IPS DF 4.7 (cell line): ENCODE measurements around the gene ACSM4.
"Not testable (repeated sequence)": the region's sequence is repeated elsewhere in the genome, so short reads cannot be mapped to it uniquely, and the experiment has no call there.

Source experiments
- DNase-seq: peaks from one replicate; pipeline ENCODE4 v3.0.0-alpha.2; 2013; ENCODE audit warnings: low spot score; ENCODE audit errors: extremely low read depth

The ACSM4 gene

DNA sequence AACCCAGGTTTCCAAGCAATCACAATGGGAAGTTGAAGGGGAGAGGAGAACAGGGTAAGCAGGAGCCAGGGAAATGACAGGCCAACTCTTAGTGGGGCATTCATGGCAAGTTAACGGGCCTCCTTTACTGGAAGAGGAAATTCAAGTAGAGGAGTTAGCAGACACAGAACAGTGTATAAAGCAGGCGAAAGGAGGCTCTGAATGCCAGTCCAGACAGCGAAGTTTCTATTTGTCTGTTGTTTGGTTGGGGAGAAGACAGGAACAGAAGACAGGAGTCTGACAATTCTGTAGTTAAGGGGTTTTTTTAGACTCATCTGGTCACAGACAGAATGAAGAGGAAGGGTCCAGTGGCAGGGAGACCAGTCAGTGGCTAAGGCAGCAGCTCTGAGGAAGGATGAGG is at the start of gene ACSM4:
Gene ACSM4, plus strand, starts transcription at position 301 of the 400 bp plus-strand sequence. CDS start 260 bp downstream, outside the sequence.
- DNase-seq = no peak

DNA sequence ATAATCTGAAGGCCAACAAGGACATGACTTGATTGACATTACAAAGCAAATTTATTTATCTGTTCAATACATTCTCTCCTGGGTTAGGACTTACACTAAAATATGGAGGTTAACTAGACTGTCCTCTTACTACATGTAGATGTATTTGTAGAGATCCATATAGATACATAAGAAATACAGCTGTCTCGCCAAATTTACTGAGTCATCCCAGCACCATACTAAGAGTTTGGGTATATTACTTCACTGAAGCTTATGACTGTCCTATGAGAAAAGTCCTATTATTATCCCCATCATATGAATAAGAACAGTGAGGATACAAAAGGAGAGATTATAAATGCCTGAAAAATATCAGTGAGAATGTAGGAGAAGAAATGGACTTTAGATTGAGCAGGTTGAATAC is 44.8 kb upstream of the ACSM4 start:
- DNase-seq = no peak

GRCh38 chr12:7264538-7264937 is 39.3 kb upstream of the ACSM4 start:
- no peak for DNase-seq

DNA sequence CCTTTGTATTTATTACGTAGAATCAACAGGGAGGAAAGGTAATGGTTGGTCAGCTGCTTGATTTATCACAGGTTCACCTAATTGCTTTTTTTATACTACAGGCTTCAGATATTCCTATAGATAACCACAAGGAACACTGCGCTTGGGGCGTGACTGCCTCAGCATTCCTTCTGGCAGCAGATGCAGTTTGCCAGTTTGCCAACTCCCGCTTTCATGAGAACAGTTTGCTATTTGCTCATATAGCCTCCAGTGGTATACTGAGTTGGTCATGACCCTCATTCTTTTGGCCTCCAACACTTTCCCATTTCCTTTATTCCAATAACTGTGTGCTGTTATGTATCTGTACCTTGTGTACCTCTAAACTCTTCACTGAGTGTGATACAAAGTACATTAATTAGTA is 38.6 kb upstream of the ACSM4 start:
- no peak for DNase-seq

- DNase-seq = no peak
These were observed 34.6 kb upstream of the ACSM4 start for GRCh38 chr12:7269273-7269672.

DNA sequence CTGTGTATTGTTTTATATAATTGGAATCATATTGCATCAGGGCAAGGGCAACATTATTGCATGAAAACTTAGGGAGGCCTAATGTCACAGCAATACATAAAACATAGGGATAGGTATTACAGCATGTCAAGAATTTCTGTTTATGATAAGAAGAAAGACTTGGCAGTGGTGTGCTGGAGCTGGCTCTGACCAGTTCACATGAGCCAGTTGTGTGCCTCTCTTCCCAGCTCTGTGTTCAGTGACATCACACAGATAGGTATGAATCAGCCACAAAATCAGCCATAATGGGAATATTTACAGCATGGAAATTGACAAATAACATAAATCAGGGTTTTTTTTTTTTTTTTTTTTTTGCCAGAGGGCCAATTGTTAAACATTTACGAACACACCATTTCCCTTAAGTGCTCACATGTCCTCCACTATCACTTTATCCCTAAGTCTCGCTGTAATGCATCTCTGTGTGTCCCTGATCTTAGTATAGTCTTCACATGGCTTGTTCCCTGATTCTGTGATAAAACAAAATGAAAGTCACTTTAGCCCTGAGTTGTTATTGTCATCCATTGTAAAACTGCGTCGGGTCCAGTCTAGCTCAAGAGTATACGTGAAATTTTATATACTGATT is 31.9 kb upstream of the ACSM4 start:
- no peak for DNase-seq

- not testable (repeated sequence) for DNase-seq
These were observed 28.4 kb upstream of the ACSM4 start for GRCh38 chr12:7275482-7275881.

GRCh38 chr12:7282844-7283243 is 21.0 kb upstream of the ACSM4 start:
- DNase-seq = no peak

- no peak for DNase-seq
These were observed 14.1 kb upstream of the ACSM4 start for GRCh38 chr12:7289743-7290142.

DNA sequence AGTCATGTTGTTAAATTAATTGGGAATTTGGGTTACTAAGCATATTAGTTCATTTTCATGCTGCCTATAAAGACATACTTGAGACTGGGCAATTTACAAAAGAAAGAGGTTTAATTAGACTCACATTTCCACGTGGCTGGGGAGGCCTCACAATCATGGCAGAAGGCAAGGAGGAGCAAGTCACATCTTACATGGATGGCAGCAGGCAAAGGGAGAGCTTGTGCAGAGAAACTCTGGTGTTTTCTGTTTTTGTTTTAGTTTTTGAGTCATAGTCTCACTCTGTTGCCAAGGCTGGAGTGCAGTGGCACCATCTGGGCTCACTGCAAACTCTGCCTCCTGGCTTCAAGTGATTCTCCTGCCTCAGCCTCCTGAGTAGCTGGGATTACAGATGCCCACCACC is 13.3 kb upstream of the ACSM4 start:
- DNase-seq = not testable (repeated sequence)

DNA sequence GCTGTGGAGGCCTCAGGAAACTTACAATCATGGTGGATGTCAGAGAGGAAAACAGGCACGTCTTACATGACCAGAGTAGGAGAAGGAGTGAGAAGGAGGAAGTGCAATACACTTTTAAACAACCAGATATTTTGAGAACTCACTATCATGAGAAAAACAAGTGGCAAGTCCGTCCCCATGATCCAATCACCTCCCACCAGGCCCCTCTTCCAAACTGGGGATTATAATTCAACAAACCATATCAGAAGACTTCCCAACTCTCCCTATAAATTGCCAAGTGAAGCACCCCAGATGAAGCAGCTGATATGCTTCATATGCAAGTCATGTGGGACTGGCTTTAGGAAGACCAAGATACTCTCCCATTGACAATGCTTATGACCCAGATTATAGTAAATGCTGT is 11.6 kb upstream of the ACSM4 start:
- no peak for DNase-seq

- DNase-seq = no peak
These were observed 10.2 kb upstream of the ACSM4 start for GRCh38 chr12:7293670-7294069.

- DNase-seq = no peak
These were observed 8.3 kb upstream of the ACSM4 start for GRCh38 chr12:7295529-7295928.

GRCh38 chr12:7297865-7298264 is 6.0 kb upstream of the ACSM4 start:
- DNase-seq = no peak

DNA sequence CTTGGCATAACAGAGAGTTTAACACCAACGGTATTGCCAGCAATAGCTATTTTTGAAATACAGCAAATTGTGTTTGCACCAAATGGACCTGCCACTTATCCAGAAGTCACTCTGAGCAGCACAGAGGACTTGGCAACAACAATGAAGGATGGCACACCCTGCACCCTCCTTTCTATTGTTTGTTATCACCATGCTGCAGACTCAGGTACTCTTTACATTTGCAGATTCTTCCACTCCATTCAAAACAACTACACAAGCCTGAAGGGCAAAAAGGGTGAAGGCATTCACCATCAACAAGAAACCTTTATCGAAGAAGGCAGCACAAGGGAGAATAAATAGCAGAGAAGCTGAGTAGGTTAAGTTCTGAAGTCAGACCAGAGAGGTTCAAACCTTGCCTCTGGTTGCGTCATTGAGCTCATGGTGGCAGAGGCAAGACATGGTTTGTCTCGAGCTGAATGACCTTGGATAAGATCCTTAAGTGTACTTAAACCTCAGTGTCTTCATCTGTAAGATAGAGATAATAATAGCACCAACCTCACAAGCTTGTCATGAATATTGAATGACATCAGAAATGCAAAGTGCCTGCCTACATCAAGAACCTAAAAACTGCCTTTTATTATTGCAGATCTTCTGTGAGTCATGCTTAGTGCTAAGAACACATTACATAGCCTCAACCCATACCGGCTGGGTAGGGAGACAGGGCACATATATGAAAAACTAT is 1.4 kb upstream of the ACSM4 start:
- no peak for DNase-seq

DNA sequence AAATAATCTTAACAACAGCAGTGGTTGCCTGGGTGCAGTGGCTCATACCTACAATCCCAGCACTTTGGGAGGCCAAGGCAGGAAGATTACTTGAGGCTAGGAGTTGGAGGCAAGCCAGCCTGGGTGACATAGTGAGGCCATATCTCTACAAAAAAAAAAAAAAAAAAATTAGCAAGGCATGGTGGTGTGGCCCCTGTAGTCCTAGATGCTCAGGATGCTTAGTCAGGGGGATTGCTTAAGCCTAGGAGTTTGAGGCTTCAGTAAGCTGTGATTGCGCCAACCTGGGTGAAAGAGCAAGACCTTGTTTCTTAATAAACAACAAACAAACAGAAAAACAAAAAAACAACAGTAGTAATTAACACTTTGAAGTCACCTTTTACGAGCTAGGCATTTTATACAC is 642 bp upstream of the ACSM4 start:
- DNase-seq = no peak

DNA sequence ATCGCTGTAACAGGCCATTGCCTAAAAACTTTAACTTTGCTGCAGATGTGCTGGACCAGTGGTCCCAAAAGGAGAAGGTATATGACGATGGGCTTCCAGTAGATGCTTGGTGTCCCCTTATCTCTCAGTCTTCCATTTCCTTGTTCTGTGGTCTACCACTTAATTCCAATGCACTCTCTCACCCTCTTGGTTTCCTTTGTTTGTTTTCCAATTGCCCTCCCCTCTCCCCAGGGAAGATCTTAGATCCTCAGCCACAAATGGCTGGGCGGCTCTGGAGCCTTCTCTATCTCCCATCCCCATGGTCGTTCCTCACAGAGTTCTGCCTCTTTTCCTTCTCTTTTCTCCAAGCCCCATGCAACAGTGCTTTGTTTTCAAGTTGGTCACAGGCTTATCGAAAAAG is 584 bp downstream of the ACSM4 start:
- DNase-seq = no peak

DNA sequence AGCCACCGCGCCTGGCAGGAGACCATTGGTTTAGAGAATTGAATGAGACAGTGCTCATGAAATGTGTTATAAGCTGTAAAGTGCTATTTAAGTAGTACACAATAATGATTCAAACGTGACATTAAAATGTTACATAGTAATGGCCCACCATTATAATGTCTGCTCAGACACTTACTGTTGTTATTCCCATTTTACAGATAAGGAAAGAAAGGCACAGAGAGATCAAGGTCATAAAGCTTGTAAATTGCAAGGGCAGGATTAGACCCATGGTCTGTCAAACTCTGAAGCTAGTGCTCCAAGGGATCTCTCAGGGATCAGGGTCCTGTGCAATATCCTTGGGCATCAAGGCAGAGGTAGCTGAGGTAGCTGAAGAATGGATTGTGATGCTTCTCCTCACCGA is 6.2 kb downstream of the ACSM4 start:
- no peak for DNase-seq

DNA sequence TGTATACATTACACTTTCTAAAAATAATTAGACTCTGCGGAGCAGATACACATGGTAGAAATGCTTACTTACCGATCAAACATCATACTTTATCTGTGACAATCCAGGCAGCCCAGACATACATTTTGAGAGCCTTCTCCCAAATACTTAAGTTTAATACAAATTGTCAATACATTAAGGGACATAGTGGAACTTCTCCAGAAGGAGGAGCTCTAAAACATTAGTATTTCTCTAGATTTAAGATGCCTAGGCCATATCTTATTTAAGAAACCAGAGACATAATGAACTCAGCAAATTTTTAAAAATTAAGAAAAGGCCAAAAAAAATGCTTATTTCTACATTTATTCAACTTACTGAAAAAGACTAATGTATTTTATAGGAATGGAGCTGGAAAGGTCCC is 16.1 kb downstream of the ACSM4 start:
- no peak for DNase-seq

DNA sequence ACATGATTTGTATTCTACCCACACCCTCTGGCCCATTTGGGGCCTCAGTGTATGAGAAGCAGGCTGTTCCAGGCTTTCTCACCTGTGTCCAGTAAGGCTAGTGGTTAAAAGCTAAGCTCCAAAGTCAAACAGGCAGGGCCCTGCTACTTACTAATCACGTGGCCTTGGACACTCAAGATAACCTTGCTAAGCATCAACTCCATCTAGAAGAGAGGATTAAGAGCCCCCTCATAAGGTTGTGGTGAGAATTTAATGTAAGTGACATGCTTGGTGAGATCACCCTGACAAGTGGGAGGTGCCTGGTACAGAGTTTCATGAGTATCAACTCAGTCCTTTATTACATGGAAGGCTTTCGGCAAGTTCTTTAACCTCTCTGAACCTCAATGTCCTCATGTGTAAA is 17.8 kb downstream of the ACSM4 start:
- no peak for DNase-seq

- no peak for DNase-seq
These were observed 18.7 kb downstream of the ACSM4 start for GRCh38 chr12:7322599-7322998.

DNA sequence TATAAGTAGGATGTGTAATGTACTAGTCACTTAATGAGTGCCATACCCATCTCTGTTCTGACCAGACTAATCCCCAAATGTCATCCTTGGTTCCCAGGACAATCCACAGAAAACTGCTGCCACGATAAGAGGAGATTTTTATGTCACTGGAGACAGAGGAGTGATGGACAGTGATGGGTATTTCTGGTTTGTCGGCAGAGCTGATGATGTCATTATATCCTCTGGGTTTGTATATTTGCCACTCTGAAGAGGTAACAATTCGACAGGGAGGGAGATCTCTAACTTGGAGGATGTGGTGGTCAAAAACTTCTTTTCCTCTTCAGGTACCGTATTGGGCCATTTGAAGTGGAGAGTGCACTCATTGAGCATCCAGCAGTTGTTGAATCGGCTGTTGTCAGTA is 20.3 kb downstream of the ACSM4 start:
- no peak for DNase-seq

DNA sequence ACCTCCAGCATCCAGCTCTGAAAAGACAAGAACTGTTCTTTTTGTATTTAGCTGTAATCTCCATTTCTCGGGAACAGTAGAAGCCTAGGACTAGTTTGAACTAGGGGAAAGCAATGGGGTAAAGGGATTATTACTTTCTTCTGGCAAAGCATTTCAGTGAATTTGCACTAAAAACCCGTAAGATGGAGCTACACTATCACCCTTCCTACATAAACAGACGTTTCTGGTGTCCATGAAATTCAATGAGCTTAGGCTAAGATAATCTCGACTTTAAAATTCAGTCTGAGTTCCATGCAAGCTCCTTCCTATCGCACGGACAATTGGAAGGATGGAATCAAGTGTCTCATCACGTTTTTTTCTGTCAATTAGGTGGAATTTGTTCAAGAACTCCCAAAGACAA is 24.0 kb downstream of the ACSM4 start:
- DNase-seq = no peak
